ENCODE measurements around the gene MARCHF9.

DNA sequence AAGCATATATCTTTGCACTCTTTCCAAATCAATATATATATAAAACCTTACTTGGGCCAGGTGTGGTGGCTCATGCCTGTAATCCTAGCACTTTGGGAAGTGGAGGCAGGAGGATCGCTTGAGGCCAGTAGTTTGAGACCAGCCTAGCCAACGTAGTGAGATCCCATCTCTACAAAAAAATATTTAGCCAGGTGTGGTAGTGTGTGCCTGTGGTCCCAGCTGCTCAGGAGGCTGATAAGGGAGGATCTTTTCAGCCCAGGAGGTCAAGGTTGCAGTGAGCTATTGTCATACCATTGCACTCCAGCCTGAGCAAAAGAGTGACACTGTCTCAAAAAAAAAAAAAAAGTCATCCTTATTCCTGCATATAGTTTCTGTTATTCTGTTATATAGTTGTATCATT lies 46.6 kb upstream of the MARCHF9 start:
- TF ChIP-seq EZH2 (IDR thresholded peaks at IDR 0.05; ENCODE audit: insufficient read depth, poor library complexity, severe bottlenecking) (no peak), EZH2phosphoT487 (IDR thresholded peaks at IDR 0.05; ENCODE audit: insufficient read depth, low read depth) (no peak)
